ENCODE results near the gene SNX9.

GRCh38 chr6:157789861-157790260 lies 33.2 kb upstream of the SNX9 start:
- TF ChIP-seq CTCF (IDR thresholded peaks at IDR 0.05) = no peak
- TF ChIP-seq POLR2AphosphoS5 (IDR thresholded peaks at IDR 0.05) = no peak
- TF ChIP-seq POLR2A (IDR thresholded peaks at IDR 0.05) = no peak

Measured in transverse colon (tissue), 4 donors.